Cardiac ventricle fibroblast (primary cell): Measurements from ENCODE around the gene GFY. TPM values are rescaled to one million over a fixed set of nuclear protein-coding genes. Genes with fewer than 3 reads are reported as not detected.

Source experiments
- total RNA-seq: library from RNA; depleted of rRNA; stranded (reverse); fragments of >200 nt; gene quantifications from 2 replicates; pipeline ENCODE4 v1.2.3, GENCODE V29; 2015

Gene GFY
- total RNA-seq, result not detected in 2 replicates

GRCh38 chr19:49425178-49425577 lies at the start of gene GFY:
Gene GFY, plus strand, starts transcription at chr19:49425388. Its CDS starts 1,043 bp downstream, at chr19:49426431.

GRCh38 chr19:49387936-49388372 lies 37.2 kb upstream of the GFY start, which contains the start of gene KASH5:
Gene KASH5, plus strand, starts transcription at chr19:49388249. Its CDS starts 2,635 bp downstream, at chr19:49390884.

GRCh38 chr19:49423071-49423984 lies 1.9 kb upstream of the GFY start, which contains the start of gene PTH2:
Gene PTH2, minus strand, starts transcription at chr19:49423441. Its CDS starts 102 bp downstream, at chr19:49423339.

GRCh38 chr19:49441210-49441959 lies 16.2 kb downstream of the GFY start, which contains the start of gene SLC17A7:
Gene SLC17A7, minus strand, starts transcription at chr19:49441527. Its CDS starts 148 bp downstream, at chr19:49441379.

GRCh38 chr19:49451430-49452181 lies 26.4 kb downstream of the GFY start, which contains the start of gene PIH1D1:
Gene PIH1D1, minus strand, starts transcription at chr19:49451814. Its CDS starts 240 bp downstream, at chr19:49451574.

GRCh38 chr19:49453013-49453756 lies 28.0 kb downstream of the GFY start, which contains the start of gene ALDH16A1:
Gene ALDH16A1, plus strand, starts transcription at chr19:49453225. Its CDS starts 107 bp downstream, at chr19:49453332.

GRCh38 chr19:49473868-49474541 lies 48.8 kb downstream of the GFY start, which contains the start of gene FLT3LG:
Gene FLT3LG, plus strand, starts transcription at chr19:49474215. Its CDS starts 425 bp downstream, at chr19:49474640.

Other genes starting within 250 kb of the GFY start
- 0.19 TPM in 1 of 2 replicates, not detected in the other for gene SLC6A16, start 100.2 kb upstream of the GFY start, total RNA-seq
- gene CD37, start 90.0 kb upstream of the GFY start, total RNA-seq, result not detected in 2 replicates
- 15.7 and 18.6 TPM in 2 replicates for gene TEAD2, start 63.0 kb upstream of the GFY start, total RNA-seq
- 0.50 TPM in 1 of 2 replicates, not detected in the other for gene DKKL1, start 61.5 kb upstream of the GFY start, total RNA-seq
- gene KASH5, start 37.1 kb upstream of the GFY start, total RNA-seq, result not detected in 2 replicates
- gene PTH2, start 1.9 kb upstream of the GFY start, total RNA-seq, result not detected in 2 replicates
- not detected in 2 replicates for gene SLC17A7, start 16.1 kb downstream of the GFY start, total RNA-seq
- gene PIH1D1, start 26.4 kb downstream of the GFY start, total RNA-seq, result 53.4 and 57.2 TPM in 2 replicates
- gene ALDH16A1, start 27.8 kb downstream of the GFY start, total RNA-seq, result 36.9 and 95.8 TPM in 2 replicates
- 3.9 and 8.8 TPM in 2 replicates for gene FLT3LG, start 48.8 kb downstream of the GFY start, total RNA-seq
- gene RPL13A, start 62.2 kb downstream of the GFY start, total RNA-seq, result 2,736 and 3,240 TPM in 2 replicates
- gene RPS11, start 71.0 kb downstream of the GFY start, total RNA-seq, result 5,849 and 6,378 TPM in 2 replicates
- gene FCGRT, start 87.3 kb downstream of the GFY start, total RNA-seq, result 141 and 188 TPM in 2 replicates
- 300 and 343 TPM in 2 replicates for gene RCN3, start 102.6 kb downstream of the GFY start, total RNA-seq
- gene NOSIP, start 155.2 kb downstream of the GFY start, total RNA-seq, result 48.8 and 54.8 TPM in 2 replicates
- 0.29 and 3.6 TPM in 2 replicates for gene PRRG2, start 155.9 kb downstream of the GFY start, total RNA-seq
- 11.5 and 12.4 TPM in 2 replicates for gene PRR12, start 165.8 kb downstream of the GFY start, total RNA-seq
- 68.3 and 79.6 TPM in 2 replicates for gene RRAS, start 214.8 kb downstream of the GFY start, total RNA-seq
- gene SCAF1, start 216.8 kb downstream of the GFY start, total RNA-seq, result 34.4 and 36.1 TPM in 2 replicates
- gene IRF3, start 240.5 kb downstream of the GFY start, total RNA-seq, result 32.6 and 65.3 TPM in 2 replicates
- gene BCL2L12, start 240.5 kb downstream of the GFY start, total RNA-seq, result 3.8 and 4.4 TPM in 2 replicates